BLaER1 (cell line): ENCODE measurements around the gene SORL1.

Experiments used
- H3K27ac ChIP-seq: shearing (Covaris generic); formaldehyde crosslinking; 2 replicates; pipeline ENCODE4 v1.8.1; 2022
- H3K27me3 ChIP-seq: shearing (Covaris generic); formaldehyde crosslinking; 2 replicates; pipeline ENCODE4 v1.8.1; 2022
- H3K36me3 ChIP-seq: shearing (Covaris generic); formaldehyde crosslinking; 2 replicates; pipeline ENCODE4 v1.8.1; 2022
- H3K4me1 ChIP-seq: shearing (Covaris generic); formaldehyde crosslinking; 2 replicates; pipeline ENCODE4 v1.8.1; 2022
- H3K4me2 ChIP-seq: shearing (Covaris generic); formaldehyde crosslinking; 2 replicates; pipeline ENCODE4 v1.8.1; 2022
- H3K4me3 ChIP-seq: shearing (Covaris generic); formaldehyde crosslinking; 2 replicates; pipeline ENCODE4 v1.8.1; 2022
- H3K9ac ChIP-seq: shearing (Covaris generic); formaldehyde crosslinking; 2 replicates; pipeline ENCODE4 v1.8.1; 2022
- H3K9me3 ChIP-seq: shearing (Covaris generic); formaldehyde crosslinking; 2 replicates; pipeline ENCODE4 v1.8.1; 2022
- H4K20me1 ChIP-seq: shearing (Covaris generic); formaldehyde crosslinking; 2 replicates; pipeline ENCODE4 v1.8.1; 2022
- Cebpa-rat ChIP-seq: shearing (Covaris generic); IDR thresholded peaks from 2 replicates; pipeline ENCODE4 v1.8.1; 2022

The SORL1 gene

GRCh38 chr11:121671283-121672168, 219.4 kb downstream of the SORL1 start:
- H3K4me1 ChIP-seq = no peaks in the 10 kb centered on the region
- no peaks in the 10 kb centered on the region for H4K20me1 ChIP-seq
- no peaks in the 10 kb centered on the region for H3K9me3 ChIP-seq
- no peaks in the 10 kb centered on the region for H3K36me3 ChIP-seq
- H3K4me2 ChIP-seq = no peak overlapping the region
- no peak overlapping the region for H3K27ac ChIP-seq
- H3K27me3 ChIP-seq = no peaks in the 10 kb centered on the region
- TF ChIP-seq Cebpa-rat = no peak
- H3K9ac ChIP-seq = no peak overlapping the region
- no peak overlapping the region for H3K4me3 ChIP-seq

- H3K27me3 ChIP-seq = no peaks in the 10 kb centered on the region
- no peak overlapping the region for H3K27ac ChIP-seq
- no peaks in the 10 kb centered on the region for H3K4me1 ChIP-seq
- no peak for TF ChIP-seq Cebpa-rat
- no peaks in the 10 kb centered on the region for H3K36me3 ChIP-seq
- no peak overlapping the region for H3K4me3 ChIP-seq
- no peak overlapping the region for H3K4me2 ChIP-seq
- H4K20me1 ChIP-seq = no peaks in the 10 kb centered on the region
- H3K9me3 ChIP-seq = no peaks in the 10 kb centered on the region
- H3K9ac ChIP-seq = no peak overlapping the region
These were observed 220.7 kb downstream of the SORL1 start for GRCh38 chr11:121672630-121673487.

DNA sequence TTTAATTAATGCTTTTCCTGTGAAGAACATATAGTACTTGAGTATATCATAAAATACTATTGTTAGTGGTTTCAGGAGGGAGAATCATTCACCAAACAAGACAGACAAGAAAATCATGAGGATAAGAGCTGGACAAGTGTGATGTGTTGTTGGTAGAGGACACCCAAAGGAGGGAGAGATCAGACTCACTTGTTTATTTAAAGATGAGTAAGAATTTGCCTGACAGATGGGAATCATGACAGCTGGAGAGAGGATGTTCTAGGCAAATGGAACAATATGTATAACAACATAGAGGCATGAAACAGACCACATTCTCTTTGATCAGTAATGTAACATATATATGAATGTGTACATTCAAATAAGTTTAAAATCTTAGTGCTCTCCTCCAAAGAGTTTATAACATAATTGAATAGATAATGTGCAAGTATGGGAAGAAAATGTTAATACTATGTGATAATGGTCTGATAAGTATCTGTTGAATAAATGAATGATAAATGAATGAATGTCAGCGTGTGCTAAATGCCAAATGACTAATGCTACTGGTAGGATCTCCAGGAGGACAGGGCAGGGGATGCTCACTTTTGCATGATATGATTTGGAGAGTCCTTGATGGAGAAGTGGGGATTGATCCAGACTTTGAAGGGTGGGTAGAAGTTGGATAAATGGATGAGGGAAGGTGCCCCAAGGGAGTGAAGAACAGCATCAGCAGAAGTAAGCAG, 229.6 kb downstream of the SORL1 start:
- Histone ChIP-seq H3K9me3 (no peaks in the 10 kb centered on the region), H3K4me2 (no peak overlapping the region), H3K36me3 (no peaks in the 10 kb centered on the region), H3K9ac (no peak overlapping the region), H4K20me1 (no peaks in the 10 kb centered on the region), H3K27me3 (no peaks in the 10 kb centered on the region), H3K27ac (no peak overlapping the region), H3K4me1 (no peaks in the 10 kb centered on the region), H3K4me3 (no peak overlapping the region)
- TF ChIP-seq Cebpa-rat = no peak
